Naive thymus-derived CD4-positive, alpha-beta T cell (primary cell): ENCODE measurements around the gene PPP1R10. TPM values are rescaled to one million over a fixed set of nuclear protein-coding genes. Genes with fewer than 3 reads are reported as not detected.
"Not testable (repeated sequence)": the region's sequence is repeated elsewhere in the genome, so short reads cannot be mapped to it uniquely, and the experiment has no call there.

ENCODE experiments used
- ATAC-seq: fragments of 150-1000 bp; cut with Tn5 transposase; 2 replicates; pipeline ENCODE4 v1.10.0; 2021; ENCODE audit warnings: mild to moderate bottlenecking, moderate library complexity
- CTCF ChIA-PET: fragments of 350-600 bp; sonication (Branson Sonifier 250); formaldehyde crosslinking; loops from one replicate; lab custom pipeline; 2021; ENCODE audit warnings: antibody characterized with exemption; lab: Charles Lee
- POLR2A ChIA-PET: fragments of 350-600 bp; sonication (Branson Sonifier 250); formaldehyde crosslinking; loops from one replicate; lab custom pipeline; 2021; ENCODE audit warnings: antibody characterized with exemption, inconsistent platforms; lab: Charles Lee
- DNase-seq, 9 donors: peaks; one replicate each; pipeline versions ENCODE4 v3.0.0 to v3.0.0-alpha.2; 2020 to 2022; ENCODE audit warnings: mixed read lengths in 1 of 9
- H3K27ac ChIP-seq: one replicate; pipeline ENCODE4 v1.7.0; 2013; ENCODE audit warnings: mild to moderate bottlenecking, low read depth, low read length, moderate library complexity
- H3K27me3 ChIP-seq, 2 donors: one replicate each; pipeline ENCODE4 v1.7.0; 2013; ENCODE audit warnings: low read length in 2 of 2, mild to moderate bottlenecking in 2 of 2, moderate library complexity in 2 of 2; ENCODE audit not compliant: control insufficient read depth in 2 of 2, insufficient read depth in 2 of 2
- H3K36me3 ChIP-seq, 3 experiments: 1 replicate in 2 of 3; 2 replicates in 1 of 3; pipeline ENCODE4 v1.7.0; 2013; ENCODE audit warnings: low read length in 3 of 3, mild to moderate bottlenecking in 3 of 3, moderate library complexity in 1 of 3; ENCODE audit not compliant: insufficient read depth in 3 of 3, control insufficient read depth in 2 of 3
- H3K4me1 ChIP-seq, 2 donors: one replicate each; pipeline ENCODE4 v1.7.0; 2013; ENCODE audit warnings: low read length in 2 of 2, mild to moderate bottlenecking in 2 of 2, moderate library complexity in 1 of 2; ENCODE audit not compliant: control insufficient read depth in 2 of 2, insufficient read depth in 2 of 2
- H3K4me3 ChIP-seq: 2 replicates; pipeline ENCODE4 v1.7.0; 2013; ENCODE audit warnings: mild to moderate bottlenecking, low read length
- H3K9me3 ChIP-seq, 3 experiments: 1 replicate in 2 of 3; 2 replicates in 1 of 3; pipeline ENCODE4 v1.7.0; 2013; ENCODE audit warnings: low read length in 3 of 3; ENCODE audit not compliant: control insufficient read depth in 2 of 3
- H3K27ac Mint-ChIP-seq, 9 donors: one replicate each; pipeline ENCODE4 v1.8.0; 2020 to 2022; ENCODE audit warnings: mixed read lengths in 9 of 9, mild to moderate bottlenecking in 8 of 9, moderate library complexity in 5 of 9, inconsistent platforms in 2 of 9
- H3K27me3 Mint-ChIP-seq, 5 donors: one replicate each; pipeline ENCODE4 v1.8.0; 2021 to 2022; ENCODE audit warnings: mixed read lengths in 5 of 5, mild to moderate bottlenecking in 1 of 5
- H3K36me3 Mint-ChIP-seq, 5 donors: one replicate each; pipeline ENCODE4 v1.8.0; 2020 to 2022; ENCODE audit warnings: mixed read lengths in 5 of 5, mild to moderate bottlenecking in 3 of 5, inconsistent platforms in 1 of 5
- H3K4me1 Mint-ChIP-seq, 7 donors: one replicate each; pipeline ENCODE4 v1.8.0; 2020 to 2022; ENCODE audit warnings: mixed read lengths in 7 of 7, mild to moderate bottlenecking in 3 of 7, inconsistent platforms in 1 of 7
- H3K4me3 Mint-ChIP-seq, 10 donors: one replicate each; pipeline ENCODE4 v1.8.0; 2020 to 2022; ENCODE audit warnings: mild to moderate bottlenecking in 10 of 10, mixed read lengths in 10 of 10, moderate library complexity in 6 of 10, inconsistent platforms in 2 of 10
- H3K9me3 Mint-ChIP-seq, 11 donors: one replicate each; pipeline ENCODE4 v1.8.0; 2020 to 2022; ENCODE audit warnings: mixed read lengths in 11 of 11, mild to moderate bottlenecking in 4 of 11, inconsistent platforms in 1 of 11, moderate library complexity in 1 of 11
- intact Hi-C, 2 donors: fragments of 100-400 bp; cut with micrococcal nuclease; formaldehyde crosslinking; loops; one replicate each; pipeline ENCODE4 v1.15.1; 2023
- polyA plus RNA-seq, 2 donors: library from polyadenylated mRNA; unstranded; fragments of 300-500 nt; fragmentation: Illumina TruSeq; gene quantifications; one replicate each; pipeline ENCODE4 v1.2.3, GENCODE V29; 2021
- total RNA-seq, 6 experiments: library from RNA in 5 of 6; stranded (reverse) in 5 of 6; gene quantifications; 1 replicate in 5 of 6; 2 replicates in 1 of 6; pipeline ENCODE4 v1.2.3 and lab custom pipeline; 2021 to 2026

PPP1R10 gene
- total and polyA plus RNA-seq, 7 experiments from 2014 or later = 21.6 to 286 (median 114) TPM

DNA sequence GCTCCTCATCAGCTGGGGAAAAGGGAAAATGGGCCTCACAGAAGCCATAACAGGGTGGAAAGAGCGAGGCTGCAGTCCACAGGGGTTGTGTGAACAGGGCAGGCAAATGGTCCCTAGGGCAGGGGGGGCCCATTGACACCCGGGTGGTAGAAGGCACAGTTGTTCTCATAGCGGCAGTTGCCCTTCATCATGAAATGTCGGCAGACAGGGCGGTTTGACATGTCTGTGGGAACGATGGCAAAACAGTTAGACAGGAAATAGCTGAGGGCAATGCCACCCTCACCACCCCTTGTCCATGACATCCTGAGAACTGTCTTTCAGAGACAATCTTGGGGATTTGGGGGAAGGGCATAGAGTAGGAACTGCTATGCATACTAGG lies 15.6 kb downstream of the PPP1R10 start:
- no peaks in the 10 kb centered on the region for H3K27me3 ChIP-seq
- peak; percentile 45 for ATAC-seq
- intact Hi-C loops = loop anchor here in 1 of 2 donors (2.0 kb wide), 1 partner anchor 13 kb away; no protein-coding TSS in a partner anchor
- POLR2A ChIA-PET = interaction anchor here (0.6 to 11.1 kb wide), 6 partner anchors 9 to 118 kb away, joined by 3 to 189 read pairs (median 8); no protein-coding TSS in a partner anchor
- peaks cover 40 to 62% (median 44%) of the 10 kb centered on the region in 3 experiments for H3K36me3 ChIP-seq
- DNase-seq = peak in 1 of 9 donors; percentile 9
- H3K27ac ChIP-seq = peak overlapping the region; percentile 47
- Mint-ChIP-seq H3K27me3 (no peaks in the 10 kb centered on the region), H3K4me3 (no peak overlapping the region), H3K36me3 (peaks cover 22 to 45% (median 36%) of the 10 kb centered on the region in 5 donors), H3K4me1 (peaks cover 19 to 41% (median 28%) of the 10 kb centered on the region in 7 donors), H3K27ac (peak overlapping the region in 8 of 9 donors; percentile 32 to 85 (median 78)), H3K9me3 (no peaks in the 10 kb centered on the region)
- H3K4me3 ChIP-seq = no peak overlapping the region
- H3K9me3 ChIP-seq = no peaks in the 10 kb centered on the region
- CTCF ChIA-PET = interaction anchor here (0.7 to 8.1 kb wide), 5 partner anchors 9 to 1365 kb away, joined by 3 to 104 read pairs (median 4); no protein-coding TSS in a partner anchor
- peaks cover 3 to 5% of the 10 kb centered on the region in 2 donors for H3K4me1 ChIP-seq

DNA sequence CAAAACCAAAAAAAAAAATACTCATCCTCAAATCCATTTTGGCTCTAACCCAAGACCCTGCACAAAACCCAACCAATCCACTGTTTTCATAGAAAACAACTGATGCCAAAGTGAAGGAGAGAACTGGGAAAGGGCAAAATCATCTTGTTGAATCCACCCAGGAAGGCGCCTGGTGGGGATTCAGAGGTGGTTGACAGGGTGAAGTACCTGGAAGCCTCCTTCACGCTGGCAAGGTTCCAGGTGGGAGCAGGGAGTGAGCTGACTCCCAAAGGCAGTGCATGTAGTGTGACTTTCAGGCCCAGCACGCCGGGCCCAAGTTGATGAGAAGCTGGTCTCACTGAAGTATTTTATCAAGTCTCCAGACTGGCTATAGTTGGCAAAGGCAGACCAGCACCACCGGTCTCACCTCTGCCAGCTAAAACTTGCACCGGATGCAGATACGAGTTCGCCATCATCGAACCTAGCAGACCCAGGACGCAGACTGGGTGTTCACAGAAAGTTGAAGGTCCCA lies 16.5 kb downstream of the PPP1R10 start:
- peak overlapping the region; percentile 47 for H3K27ac ChIP-seq
- ATAC-seq (no peak), DNase-seq (no peak)
- Mint-ChIP-seq H3K27ac (peak overlapping the region in 7 of 9 donors; percentile 58 to 85 (median 79)), H3K36me3 (peaks cover 17 to 39% (median 30%) of the 10 kb centered on the region in 5 donors), H3K9me3 (no peaks in the 10 kb centered on the region), H3K27me3 (no peaks in the 10 kb centered on the region), H3K4me1 (peaks cover 16 to 35% (median 25%) of the 10 kb centered on the region in 7 donors), H3K4me3 (no peak overlapping the region)
- no peaks in the 10 kb centered on the region for H3K27me3 ChIP-seq
- peaks cover 3 to 5% of the 10 kb centered on the region in 2 donors for H3K4me1 ChIP-seq
- peaks cover 33 to 54% (median 35%) of the 10 kb centered on the region in 3 experiments for H3K36me3 ChIP-seq
- no peak overlapping the region for H3K4me3 ChIP-seq
- CTCF ChIA-PET = interaction anchor here (0.9 to 8.1 kb wide), 6 partner anchors 10 to 130 kb away, joined by 3 to 104 read pairs (median 4); no protein-coding TSS in a partner anchor
- intact Hi-C loops = loop anchor here in 1 of 2 donors (2.0 kb wide), 1 partner anchor 14 kb away; no protein-coding TSS in a partner anchor
- H3K9me3 ChIP-seq = no peaks in the 10 kb centered on the region
- POLR2A ChIA-PET = interaction anchor here (0.6 to 11.1 kb wide), 10 partner anchors 10 to 109 kb away, joined by 3 to 189 read pairs (median 4); no protein-coding TSS in a partner anchor

DNA sequence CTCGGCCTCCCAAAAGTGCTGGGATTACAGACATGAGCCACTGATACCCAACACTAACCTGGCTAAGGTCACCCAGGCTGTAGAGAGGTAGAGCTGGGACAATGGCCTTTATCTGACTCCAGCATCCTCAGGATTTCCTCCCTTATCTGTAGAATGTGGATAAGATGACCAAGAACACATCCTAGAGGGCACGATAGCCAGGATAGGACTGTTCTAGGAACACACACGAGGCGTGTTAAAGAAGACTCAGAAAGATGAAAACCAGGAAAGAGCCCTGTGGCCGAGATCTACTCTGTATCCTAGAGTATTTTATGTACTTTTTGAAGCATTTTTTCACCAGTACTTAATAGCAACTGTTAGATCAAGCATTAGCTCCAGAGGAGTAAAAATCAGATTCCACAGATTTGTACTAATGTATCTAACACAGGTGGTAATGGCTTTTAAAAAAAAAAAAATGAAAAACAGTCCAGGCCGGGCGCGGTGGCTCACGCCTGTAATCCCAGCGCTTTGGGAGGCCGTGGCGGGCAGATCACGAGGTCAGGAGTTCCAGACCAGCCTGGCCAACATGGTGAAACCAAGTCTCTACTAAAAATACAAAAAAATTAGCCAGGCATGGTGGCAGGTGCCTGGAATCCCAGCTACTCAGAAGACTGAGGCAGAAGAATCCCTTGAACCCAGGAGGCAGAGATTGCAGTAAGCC lies 17.3 kb downstream of the PPP1R10 start:
- Mint-ChIP-seq H3K9me3 (no peaks in the 10 kb centered on the region), H3K4me3 (no peak overlapping the region), H3K27me3 (no peaks in the 10 kb centered on the region), H3K4me1 (peaks cover 16 to 38% (median 26%) of the 10 kb centered on the region in 7 donors), H3K36me3 (peaks cover 18 to 35% (median 26%) of the 10 kb centered on the region in 5 donors), H3K27ac (peak overlapping the region in 7 of 9 donors; percentile 17 to 79 (median 58))
- H3K36me3 ChIP-seq = peaks cover 26 to 50% (median 28%) of the 10 kb centered on the region in 3 experiments
- ChIA-PET CTCF (interaction anchor here (1.0 to 10.4 kb wide), 6 partner anchors 11 to 116 kb away, joined by 3 to 128 read pairs (median 8); no protein-coding TSS in a partner anchor), POLR2A (interaction anchor here (0.6 to 11.1 kb wide), 12 partner anchors 9 to 136 kb away, joined by 3 to 189 read pairs (median 4); partner anchors contain the start of gene MRPS18B)
- intact Hi-C loops = loop anchor here in 1 of 2 donors (2.0 kb wide), 1 partner anchor 15 kb away; no protein-coding TSS in a partner anchor
- no peak for ATAC-seq
- no peaks in the 10 kb centered on the region for H3K9me3 ChIP-seq
- no peak overlapping the region for H3K4me3 ChIP-seq
- no peaks in the 10 kb centered on the region for H3K27me3 ChIP-seq
- H3K27ac ChIP-seq = peak overlapping the region; percentile 39
- H3K4me1 ChIP-seq = peaks cover 3 to 5% of the 10 kb centered on the region in 2 donors
- DNase-seq = no peak

DNA sequence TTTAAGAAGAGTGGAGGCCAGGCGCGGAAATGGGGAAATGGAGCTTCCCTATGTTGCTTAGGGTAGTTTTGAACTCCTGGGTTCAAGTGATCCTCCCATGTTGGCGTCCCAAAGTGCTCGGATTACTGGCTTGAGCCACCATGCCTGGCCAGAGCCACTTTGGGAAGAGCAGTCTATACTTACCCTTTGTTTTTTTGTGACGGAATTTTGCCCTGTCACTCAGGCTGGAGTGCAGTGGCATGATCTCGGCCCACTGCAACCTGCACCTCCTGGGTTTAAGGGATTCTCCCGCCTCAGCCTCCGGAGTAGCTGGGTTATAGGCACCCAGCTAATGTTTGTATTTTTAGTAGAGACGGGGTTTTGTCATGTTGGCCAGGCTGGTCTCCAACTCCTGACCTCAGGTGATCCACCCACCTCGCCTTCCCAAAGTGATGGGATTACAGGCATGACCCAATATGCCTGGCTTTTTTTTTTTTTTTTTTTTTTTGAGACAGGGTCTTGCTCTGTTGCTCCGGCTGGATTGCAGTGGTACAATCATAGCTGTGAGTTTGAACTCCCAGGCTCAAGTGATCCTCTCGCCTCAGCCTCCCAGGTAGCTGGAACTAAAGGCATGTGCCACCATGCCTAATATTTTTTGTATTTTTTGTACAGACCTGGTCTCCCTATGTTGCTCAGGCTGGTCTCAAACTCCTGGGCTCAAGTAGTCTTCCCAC lies 18.0 kb downstream of the PPP1R10 start:
- ChIA-PET POLR2A (interaction anchor here (0.7 to 11.1 kb wide), 12 partner anchors 9 to 1995 kb away, joined by 3 to 189 read pairs (median 4); partner anchors contain the start of gene MRPS18B), CTCF (interaction anchor here (0.6 to 10.4 kb wide), 12 partner anchors 11 to 387 kb away, joined by 3 to 128 read pairs (median 4); partner anchors contain the start of gene MDC1)
- Mint-ChIP-seq H3K4me1 (peaks cover 16 to 38% (median 24%) of the 10 kb centered on the region in 7 donors), H3K9me3 (no peaks in the 10 kb centered on the region), H3K27me3 (no peaks in the 10 kb centered on the region), H3K36me3 (peaks cover 15 to 31% (median 18%) of the 10 kb centered on the region in 5 donors), H3K4me3 (no peak overlapping the region), H3K27ac (peak overlapping the region in 6 of 9 donors; percentile 33 to 78 (median 53))
- DNase-seq = no peak
- Histone ChIP-seq H3K9me3 (no peaks in the 10 kb centered on the region), H3K4me3 (no peak overlapping the region), H3K27me3 (no peaks in the 10 kb centered on the region), H3K36me3 (peaks cover 19 to 50% (median 21%) of the 10 kb centered on the region in 3 experiments), H3K4me1 (peaks cover 3 to 5% of the 10 kb centered on the region in 2 donors), H3K27ac (peak overlapping the region; percentile 39)
- intact Hi-C loops = no loop called here
- ATAC-seq = no peak

DNA sequence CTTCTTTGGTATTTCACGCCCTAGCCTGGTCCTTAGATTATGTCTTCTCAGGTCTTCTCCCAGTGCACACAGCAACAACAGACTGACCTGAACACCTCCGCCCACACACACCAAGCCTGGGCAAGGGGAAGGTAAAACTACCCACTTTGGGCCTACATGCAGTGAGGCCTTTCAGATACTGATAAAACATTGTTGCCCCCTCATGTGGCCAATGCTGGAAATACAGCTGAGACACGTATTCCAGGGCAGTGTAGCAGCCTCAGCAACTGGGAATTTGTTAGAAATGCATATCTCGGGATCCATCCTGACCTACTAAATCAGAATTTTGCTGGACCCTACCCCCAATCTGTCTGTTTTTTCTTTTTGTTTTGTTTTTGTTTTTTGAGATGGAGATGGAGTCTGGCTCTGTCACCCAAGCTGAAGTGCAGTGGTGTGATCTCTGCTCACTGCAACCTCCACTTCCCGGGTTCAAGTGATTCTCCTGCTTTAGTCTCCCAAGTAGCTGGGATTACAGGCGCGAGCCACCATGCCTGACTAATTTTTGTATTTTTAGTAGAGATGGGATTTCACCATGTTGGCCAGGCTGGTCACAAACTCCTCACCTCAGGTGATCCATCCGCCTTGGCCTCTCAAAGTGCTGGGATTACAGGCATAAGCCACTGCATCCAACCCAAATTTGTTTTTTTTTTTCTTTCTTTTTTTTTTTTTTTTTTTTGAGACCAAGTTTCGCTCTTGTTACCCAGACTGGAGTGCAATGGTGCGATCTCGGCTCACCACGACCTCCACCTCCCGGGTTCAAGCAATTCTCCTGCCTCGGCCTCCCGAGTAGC lies 19.5 kb downstream of the PPP1R10 start:
- not testable (repeated sequence) for H3K27me3 Mint-ChIP-seq, H3K9me3 ChIP-seq, H3K4me3 Mint-ChIP-seq, H3K9me3 Mint-ChIP-seq, H3K4me3 ChIP-seq, H3K27ac ChIP-seq, H3K27me3 ChIP-seq, H3K4me1 ChIP-seq
- Mint-ChIP-seq H3K27ac (peak overlapping the region in 8 of 9 donors; percentile 19 to 85 (median 54)), H3K4me1 (peaks cover 8 to 25% (median 16%) of the 10 kb centered on the region in 7 donors), H3K36me3 (peaks cover 2 to 17% (median 6%) of the 10 kb centered on the region in 5 donors)
- intact Hi-C loops = loop anchor here (1.0 kb wide), 4 partner anchors 56 to 144 kb away; no protein-coding TSS in a partner anchor
- peak; percentile 92 for ATAC-seq
- ChIA-PET CTCF (interaction anchor here (0.6 to 10.4 kb wide), 26 partner anchors 9 to 483 kb away, joined by 3 to 128 read pairs (median 4); partner anchors contain the start of genes ABCF1, MDC1 and PRR3), POLR2A (interaction anchor here (0.5 to 11.1 kb wide), 22 partner anchors 9 to 767 kb away, joined by 3 to 189 read pairs (median 4); partner anchors contain the start of genes MRPS18B and PRR3)
- H3K36me3 ChIP-seq = peaks cover 3 to 44% (median 5%) of the 10 kb centered on the region in 3 experiments
- DNase-seq = peak; percentile 57 to 82 (median 73)
